Activated naive CD8-positive, alpha-beta T cell treated with anti-CD3 and anti-CD28 coated beads for 36 hours (primary cell): ENCODE results near the gene ARPC5L. TPM values are rescaled to one million over a fixed set of nuclear protein-coding genes. Genes with fewer than 3 reads are reported as not detected.

Source experiments
- total RNA-seq, 2 experiments: library from RNA; stranded (reverse); gene quantifications; one replicate each; pipeline ENCODE4 v1.2.3, GENCODE V29; 2021

ARPC5L gene
- total RNA-seq, 2 experiments from 2014 or later: 102 to 104 TPM

Other genes with a start within 250 kb of the ARPC5L start
- gene NR6A1, start 90.8 kb upstream of the ARPC5L start, total RNA-seq: 1 to 10 TPM; 1.2 to 1.3 TPM
- not detected for gene OLFML2A, start 85.0 kb upstream of the ARPC5L start, total RNA-seq
- gene WDR38, start 8.7 kb upstream of the ARPC5L start, total RNA-seq: not detected
- 1,000 to 10,000 TPM; 2,220 to 2,231 TPM for gene RPL35, start 173 bp upstream of the ARPC5L start, total RNA-seq
- gene GOLGA1, start 79.0 kb downstream of the ARPC5L start, total RNA-seq: 10 to 100 TPM; 12.0 to 14.3 TPM